Activated CD4-positive, alpha-beta T cell treated with anti-CD3 and anti-CD28 coated beads, Interleukin-2, amount 10 ng/mL, durations not matched to agents 7 days and 5 days (primary cell): ENCODE results near the gene DENND1A. TPM values are rescaled to one million over a fixed set of nuclear protein-coding genes. Genes with fewer than 3 reads are reported as not detected.

Source experiments
- CTCF ChIA-PET: fragments of 350-600 bp; sonication (Branson Sonifier 250); formaldehyde crosslinking; loops from one replicate; lab custom pipeline; 2021; ENCODE audit warnings: antibody characterized with exemption; lab: Charles Lee
- POLR2A ChIA-PET: fragments of 350-600 bp; sonication (Branson Sonifier 250); formaldehyde crosslinking; loops from one replicate; lab custom pipeline; 2021; ENCODE audit warnings: antibody characterized with exemption; lab: Charles Lee
- DNase-seq: peaks from one replicate; pipeline ENCODE4 v3.0.0-alpha.2; 2020
- H3K27ac Mint-ChIP-seq: one replicate; pipeline ENCODE4 v1.8.0; 2021; ENCODE audit warnings: mild to moderate bottlenecking, moderate library complexity, mixed read lengths
- H3K27me3 Mint-ChIP-seq: one replicate; pipeline ENCODE4 v1.8.0; 2021; ENCODE audit warnings: mixed read lengths
- H3K36me3 Mint-ChIP-seq: one replicate; pipeline ENCODE4 v1.8.0; 2021; ENCODE audit warnings: low read depth, mixed read lengths
- H3K4me1 Mint-ChIP-seq: one replicate; pipeline ENCODE4 v1.8.0; 2021; ENCODE audit warnings: mixed read lengths
- H3K4me3 Mint-ChIP-seq: one replicate; pipeline ENCODE4 v1.8.0; 2021; ENCODE audit warnings: mild to moderate bottlenecking, moderate library complexity, mixed read lengths
- H3K9me3 Mint-ChIP-seq: one replicate; pipeline ENCODE4 v1.8.0; 2021; ENCODE audit warnings: mixed read lengths
- total RNA-seq, 2 experiments: library from RNA; stranded (reverse); gene quantifications; one replicate each; pipeline ENCODE4 v1.2.3, GENCODE V29; 2021

DENND1A gene
- total RNA-seq, 2 experiments from 2014 or later, result 15.5 to 21.2 TPM

DNA sequence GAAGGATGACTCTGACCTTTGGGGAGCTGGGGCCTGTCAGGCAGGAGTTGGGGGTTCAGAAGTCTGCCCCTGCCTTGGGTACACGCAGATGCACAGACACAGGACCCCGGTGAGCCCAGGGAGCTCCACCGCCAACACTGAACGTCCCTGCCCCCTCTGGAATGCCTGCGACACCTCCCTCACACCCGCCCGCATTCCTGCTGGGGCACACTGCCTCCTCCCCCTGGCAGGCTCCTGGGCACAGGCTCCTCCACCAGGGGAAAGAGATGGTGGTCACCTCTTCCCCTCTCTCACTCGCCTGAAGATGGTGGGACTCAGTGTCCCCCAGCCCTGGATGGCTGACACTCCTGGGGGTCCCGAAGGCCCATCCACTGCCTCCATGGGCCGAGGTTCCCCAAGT lies 561.9 kb downstream of the DENND1A start:
- ChIA-PET CTCF (interaction anchor here (2.0 kb wide), 1 partner anchor 7 kb away, joined by 9 read pairs; no protein-coding TSS in a partner anchor), POLR2A (no interaction called here)
- no peaks in the 10 kb centered on the region for H3K9me3 Mint-ChIP-seq
- H3K27ac Mint-ChIP-seq, result no peak overlapping the region
- DNase-seq, result no peak
- no peaks in the 10 kb centered on the region for H3K36me3 Mint-ChIP-seq
- H3K4me3 Mint-ChIP-seq, result no peak overlapping the region
- peaks cover 22% of the 10 kb centered on the region for H3K27me3 Mint-ChIP-seq
- no peaks in the 10 kb centered on the region for H3K4me1 Mint-ChIP-seq

DNA sequence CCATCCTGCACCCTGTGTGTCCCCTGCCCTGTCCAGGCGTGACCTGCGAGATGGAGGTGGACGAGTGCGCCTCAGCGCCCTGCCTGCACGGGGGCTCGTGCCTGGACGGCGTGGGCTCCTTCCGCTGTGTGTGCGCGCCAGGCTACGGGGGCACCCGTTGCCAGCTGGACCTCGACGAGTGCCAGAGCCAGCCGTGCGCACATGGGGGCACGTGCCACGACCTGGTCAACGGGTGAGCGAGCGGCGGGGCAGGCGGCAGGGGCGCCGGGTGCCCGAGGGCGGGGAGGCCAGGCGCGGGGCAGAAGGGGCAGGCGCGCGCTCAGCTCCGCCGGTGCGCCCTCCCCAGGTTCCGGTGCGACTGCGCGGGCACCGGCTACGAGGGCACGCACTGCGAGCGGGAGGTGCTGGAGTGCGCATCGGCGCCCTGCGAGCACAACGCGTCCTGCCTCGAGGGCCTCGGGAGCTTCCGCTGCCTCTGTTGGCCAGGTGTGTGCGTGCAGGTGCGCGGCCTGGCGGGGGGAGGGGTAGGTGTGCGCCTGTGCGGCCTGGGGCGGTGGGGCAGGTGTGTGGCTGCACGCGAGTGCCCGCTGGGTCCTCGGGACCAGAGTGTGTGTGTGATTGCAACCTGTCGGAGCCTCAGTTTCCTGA lies 563.9 kb downstream of the DENND1A start:
- no peak for DNase-seq
- ChIA-PET CTCF (no interaction called here), POLR2A (no interaction called here)
- H3K9me3 Mint-ChIP-seq, result no peaks in the 10 kb centered on the region
- H3K36me3 Mint-ChIP-seq, result no peaks in the 10 kb centered on the region
- no peak overlapping the region for H3K27ac Mint-ChIP-seq
- H3K4me1 Mint-ChIP-seq, result no peaks in the 10 kb centered on the region
- H3K27me3 Mint-ChIP-seq, result peaks cover 7% of the 10 kb centered on the region
- H3K4me3 Mint-ChIP-seq, result no peak overlapping the region

DNA sequence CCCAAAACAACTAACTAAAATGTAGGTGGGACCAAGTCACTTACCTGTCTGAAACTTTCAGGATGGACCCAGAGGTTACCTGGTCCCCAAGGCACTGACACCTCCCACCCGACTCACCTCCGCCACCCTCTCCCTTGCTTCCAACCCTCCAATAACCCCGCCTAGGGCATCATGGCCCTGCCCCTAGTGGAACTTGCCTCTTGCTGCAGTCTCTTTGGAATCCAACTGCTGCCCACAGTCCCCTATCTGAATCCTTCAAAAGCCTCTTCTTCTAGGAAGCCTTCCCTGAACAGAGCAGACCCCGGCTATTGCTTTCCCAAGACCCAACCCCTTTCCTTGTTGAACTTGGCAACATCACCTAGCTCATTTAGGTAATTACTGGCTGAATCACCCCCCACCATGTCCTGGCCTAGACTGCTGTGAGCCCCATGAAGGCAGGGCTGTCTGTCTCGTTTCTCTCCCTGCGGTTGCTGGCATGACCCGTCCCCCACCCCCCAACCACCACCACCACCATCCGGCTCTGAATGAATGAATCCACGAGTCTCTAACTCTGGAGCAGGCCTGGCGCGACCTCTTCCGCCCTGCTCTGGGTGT lies 564.5 kb downstream of the DENND1A start:
- DNase-seq, result no peak
- peaks cover 7% of the 10 kb centered on the region for H3K27me3 Mint-ChIP-seq

DNA sequence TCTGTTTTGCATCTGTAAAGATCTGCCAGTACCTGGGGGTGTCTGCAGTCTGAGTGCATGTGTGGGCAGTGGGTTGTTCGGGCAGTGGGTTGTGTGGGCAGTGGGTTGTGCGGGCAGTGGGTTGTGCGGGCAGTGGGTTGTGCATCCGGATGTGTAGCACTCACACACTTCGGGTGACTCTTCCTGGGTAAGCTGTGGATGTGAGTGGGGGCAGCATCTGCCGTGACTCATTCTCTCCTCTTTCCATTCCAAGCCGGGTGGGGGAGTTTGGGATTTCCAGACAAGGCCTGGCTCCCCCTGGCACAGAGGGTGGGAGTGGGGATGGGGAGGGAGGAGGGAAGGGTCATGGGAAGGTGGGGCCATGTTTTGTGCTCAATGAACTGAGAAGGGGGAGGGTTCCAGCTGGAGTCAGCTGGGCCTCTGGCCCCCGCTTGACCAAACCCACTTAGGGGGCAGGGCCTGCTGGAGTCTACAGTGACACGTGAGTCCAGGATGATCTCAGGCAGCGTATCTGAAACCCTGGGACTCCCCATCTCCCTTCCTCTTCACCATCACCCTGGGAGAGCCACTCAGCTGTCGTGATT lies 565.6 kb downstream of the DENND1A start:
- no peak overlapping the region for H3K4me3 Mint-ChIP-seq
- H3K9me3 Mint-ChIP-seq, result no peaks in the 10 kb centered on the region
- H3K36me3 Mint-ChIP-seq, result no peaks in the 10 kb centered on the region
- peaks cover 7% of the 10 kb centered on the region for H3K27me3 Mint-ChIP-seq
- no peak overlapping the region for H3K27ac Mint-ChIP-seq
- H3K4me1 Mint-ChIP-seq, result peaks cover 14% of the 10 kb centered on the region
- no peak for DNase-seq
- ChIA-PET CTCF (no interaction called here), POLR2A (no interaction called here)

More for the DNA sequence above, 564.5 kb downstream of the DENND1A start:
- Mint-ChIP-seq H3K9me3 (no peaks in the 10 kb centered on the region), H3K36me3 (no peaks in the 10 kb centered on the region), H3K4me3 (no peak overlapping the region), H3K4me1 (peaks cover 5% of the 10 kb centered on the region), H3K27ac (no peak overlapping the region)
- POLR2A ChIA-PET, result no interaction called here
- CTCF ChIA-PET, result no interaction called here

DNA sequence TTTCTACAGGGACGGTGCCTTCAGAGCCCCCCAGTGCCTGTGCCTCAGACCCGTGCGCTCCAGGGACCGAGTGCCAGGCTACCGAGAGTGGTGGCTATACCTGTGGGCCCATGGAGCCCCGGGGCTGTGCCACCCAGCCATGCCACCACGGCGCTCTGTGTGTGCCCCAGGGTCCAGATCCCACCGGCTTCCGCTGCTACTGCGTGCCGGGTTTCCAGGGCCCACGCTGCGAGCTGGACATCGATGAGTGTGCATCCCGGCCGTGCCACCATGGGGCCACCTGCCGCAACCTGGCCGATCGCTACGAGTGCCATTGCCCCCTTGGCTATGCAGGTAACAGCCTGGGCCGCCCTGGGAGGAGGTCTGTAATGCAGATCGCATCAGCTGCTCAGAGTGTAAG lies 567.1 kb downstream of the DENND1A start:
- POLR2A ChIA-PET, result no interaction called here
- CTCF ChIA-PET, result interaction anchor here (0.6 kb wide), 1 partner anchor 195 kb away, joined by 4 read pairs; no protein-coding TSS in a partner anchor
- H3K4me3 Mint-ChIP-seq, result no peak overlapping the region
- H3K36me3 Mint-ChIP-seq, result no peaks in the 10 kb centered on the region
- peaks cover 7% of the 10 kb centered on the region for H3K27me3 Mint-ChIP-seq
- no peak for DNase-seq
- peaks cover 26% of the 10 kb centered on the region for H3K4me1 Mint-ChIP-seq
- no peak overlapping the region for H3K27ac Mint-ChIP-seq
- no peaks in the 10 kb centered on the region for H3K9me3 Mint-ChIP-seq

DNA sequence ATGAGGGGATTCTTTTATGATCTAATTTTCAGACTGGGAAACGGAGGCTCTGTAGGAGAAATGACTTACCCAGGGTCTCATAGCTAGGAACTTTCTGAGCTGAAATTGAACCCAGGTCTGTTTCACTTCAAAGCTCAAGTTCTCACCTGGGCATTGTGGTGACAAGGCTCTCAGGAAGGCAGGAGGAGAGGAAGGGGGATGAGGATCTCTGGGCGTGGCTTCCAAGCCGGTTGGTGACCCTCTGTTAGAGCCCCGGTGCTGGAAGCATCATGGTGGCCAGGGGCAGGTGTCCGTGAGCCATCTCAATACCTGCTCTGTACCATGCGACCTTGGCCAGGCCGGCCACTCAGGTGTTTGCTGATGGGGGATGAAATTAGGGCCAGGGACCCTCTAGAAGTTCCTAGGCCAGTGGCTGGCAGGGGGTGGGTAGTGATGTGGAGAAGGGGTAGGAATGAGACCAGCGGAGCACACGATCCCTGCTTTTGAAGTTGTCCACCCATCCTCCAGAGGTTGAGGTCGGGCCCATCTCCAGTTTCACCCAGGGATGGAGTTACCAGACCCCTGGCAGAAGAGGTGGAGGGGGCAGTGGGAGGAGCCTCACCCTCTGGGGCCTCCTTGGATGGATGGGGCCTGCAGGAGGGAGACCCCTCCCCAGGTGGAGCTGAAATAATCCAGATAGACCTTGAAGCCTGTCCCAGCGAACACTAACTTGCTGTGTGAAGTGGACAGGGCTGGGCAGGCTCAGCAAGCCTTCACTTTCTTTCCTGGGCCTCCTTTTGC lies 568.0 kb downstream of the DENND1A start:
- ChIA-PET POLR2A (interaction anchor here (0.8 kb wide), 1 partner anchor 493 kb away, joined by 4 read pairs; no protein-coding TSS in a partner anchor), CTCF (interaction anchor here (0.6 to 2.8 kb wide), 2 partner anchors 7 to 290 kb away, joined by 3 to 9 read pairs; no protein-coding TSS in a partner anchor)
- Mint-ChIP-seq H3K27me3 (peaks cover 5% of the 10 kb centered on the region), H3K4me1 (peaks cover 26% of the 10 kb centered on the region), H3K27ac (no peak overlapping the region), H3K36me3 (no peaks in the 10 kb centered on the region), H3K9me3 (no peaks in the 10 kb centered on the region), H3K4me3 (no peak overlapping the region)
- no peak for DNase-seq

DNA sequence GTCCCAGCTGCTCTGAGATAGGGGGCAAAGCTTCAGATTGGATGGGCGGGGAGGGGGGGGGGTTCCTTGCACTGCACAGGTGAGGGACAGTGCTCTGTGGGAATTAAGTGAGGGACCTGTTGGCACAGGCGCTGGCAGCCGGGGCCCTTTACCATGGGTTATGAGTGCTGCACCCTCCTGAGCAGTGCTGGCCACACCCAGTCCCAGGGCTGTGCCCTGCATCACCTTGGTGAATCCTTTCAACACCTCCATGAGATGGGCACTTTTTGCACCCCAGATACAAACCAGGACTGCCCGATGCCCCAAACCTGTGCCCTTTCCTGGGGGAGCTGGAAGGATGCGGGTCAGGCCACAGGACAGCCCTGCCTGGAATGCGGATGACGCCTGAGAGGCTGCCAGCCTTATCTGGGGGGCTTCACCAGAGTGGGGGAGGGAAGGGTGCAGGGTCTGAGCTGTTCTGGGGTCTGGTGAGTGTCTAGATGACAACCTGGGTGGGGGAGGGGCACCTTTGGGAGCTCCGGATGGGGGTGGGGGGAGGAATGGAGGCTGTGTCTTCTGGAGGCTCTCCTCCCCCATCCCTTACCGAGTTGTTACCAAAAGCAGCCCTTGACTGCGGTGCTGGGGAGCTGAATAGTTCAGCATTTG lies 568.7 kb downstream of the DENND1A start:
- no peaks in the 10 kb centered on the region for H3K9me3 Mint-ChIP-seq

DNA sequence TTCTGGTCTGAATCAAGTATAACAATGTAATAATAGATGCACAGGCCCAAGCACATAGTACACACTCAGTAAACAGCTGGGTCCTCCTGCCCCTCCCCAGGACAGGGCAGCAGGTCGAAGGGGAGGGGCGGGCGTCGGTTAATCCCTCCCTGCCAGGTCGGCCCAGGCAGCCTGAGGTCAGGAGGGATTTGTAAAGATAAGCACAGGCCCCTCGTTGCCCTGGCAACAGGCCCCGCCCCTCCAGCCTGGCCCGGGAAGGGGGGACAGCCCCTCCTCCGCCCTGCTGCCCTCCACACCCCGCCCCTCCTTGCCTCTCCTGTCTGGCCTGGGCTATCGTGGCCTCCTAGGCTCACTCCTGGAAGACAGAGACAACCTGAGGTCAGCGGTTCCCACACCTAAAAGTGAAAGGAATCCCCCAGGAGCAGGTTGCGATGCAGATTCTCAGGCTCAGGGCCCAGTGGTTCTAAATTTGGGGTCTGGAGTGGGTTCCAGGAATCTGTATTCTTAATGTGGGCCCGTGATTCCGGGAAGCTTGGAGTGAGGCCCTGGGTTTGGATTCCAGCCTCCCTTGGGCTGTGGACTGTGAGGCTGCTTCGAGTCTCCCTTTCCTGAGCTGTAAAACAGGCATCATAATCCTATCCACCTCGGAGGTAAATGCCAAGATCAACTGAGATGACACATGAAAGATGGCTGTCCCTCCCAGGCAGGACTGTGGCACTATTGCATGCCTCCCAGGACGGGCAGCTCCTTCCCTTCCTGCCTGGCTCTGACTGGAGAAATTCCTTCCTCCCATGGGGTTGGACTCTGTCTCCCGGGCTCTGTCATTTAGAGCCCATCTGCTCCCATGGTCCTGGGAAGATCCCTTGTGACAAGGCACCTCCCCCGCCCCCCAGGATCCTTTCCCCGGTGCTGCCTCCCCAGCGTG lies 569.5 kb downstream of the DENND1A start:
- ChIA-PET CTCF (interaction anchor here (0.7 to 2.8 kb wide), 4 partner anchors 9 to 19 kb away, joined by 3 to 10 read pairs (median 6); no protein-coding TSS in a partner anchor), POLR2A (no interaction called here)
- Mint-ChIP-seq H3K27ac (no peak overlapping the region), H3K4me1 (peaks cover 26% of the 10 kb centered on the region), H3K27me3 (peaks cover 3% of the 10 kb centered on the region), H3K9me3 (no peaks in the 10 kb centered on the region), H3K4me3 (no peak overlapping the region), H3K36me3 (no peaks in the 10 kb centered on the region)
- peak; percentile 55 for DNase-seq

More for the DNA sequence above, 568.7 kb downstream of the DENND1A start:
- peaks cover 5% of the 10 kb centered on the region for H3K27me3 Mint-ChIP-seq
- ChIA-PET CTCF (interaction anchor here (0.6 to 2.8 kb wide), 2 partner anchors 8 to 289 kb away, joined by 3 to 9 read pairs; no protein-coding TSS in a partner anchor), POLR2A (interaction anchor here (0.8 kb wide), 1 partner anchor 494 kb away, joined by 4 read pairs; no protein-coding TSS in a partner anchor)
- H3K27ac Mint-ChIP-seq, result no peak overlapping the region
- no peaks in the 10 kb centered on the region for H3K36me3 Mint-ChIP-seq
- DNase-seq, result no peak
- no peak overlapping the region for H3K4me3 Mint-ChIP-seq
- peaks cover 26% of the 10 kb centered on the region for H3K4me1 Mint-ChIP-seq

DNA sequence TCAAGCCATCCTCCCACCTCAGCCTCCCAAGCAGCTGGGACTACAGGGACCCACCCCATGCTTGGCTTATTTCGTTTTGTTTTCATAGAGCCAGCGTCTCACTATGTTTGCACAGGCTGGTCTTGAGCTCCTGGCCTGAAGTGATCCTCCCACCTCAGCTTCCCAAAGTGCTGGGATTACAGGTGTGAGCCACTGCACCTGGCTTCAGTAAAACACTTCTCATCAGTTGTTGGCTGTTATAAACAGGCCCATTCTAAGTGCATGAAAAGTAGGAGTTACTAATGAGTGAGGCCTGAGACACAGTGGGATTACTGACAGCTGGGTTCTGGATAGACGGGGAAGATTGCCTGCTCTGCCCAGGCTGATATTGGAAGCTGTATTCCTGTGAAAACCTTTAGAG lies 570.4 kb downstream of the DENND1A start:
- no peak overlapping the region for H3K27ac Mint-ChIP-seq
- no peaks in the 10 kb centered on the region for H3K9me3 Mint-ChIP-seq
- ChIA-PET CTCF (interaction anchor here (0.7 to 2.8 kb wide), 4 partner anchors 10 to 20 kb away, joined by 3 to 10 read pairs (median 6); no protein-coding TSS in a partner anchor), POLR2A (interaction anchor here (0.7 kb wide), 1 partner anchor 57 kb away, joined by 7 read pairs; no protein-coding TSS in a partner anchor)
- peaks cover 26% of the 10 kb centered on the region for H3K4me1 Mint-ChIP-seq
- H3K36me3 Mint-ChIP-seq, result no peaks in the 10 kb centered on the region
- H3K4me3 Mint-ChIP-seq, result no peak overlapping the region
- no peak for DNase-seq
- H3K27me3 Mint-ChIP-seq, result no peaks in the 10 kb centered on the region

DNA sequence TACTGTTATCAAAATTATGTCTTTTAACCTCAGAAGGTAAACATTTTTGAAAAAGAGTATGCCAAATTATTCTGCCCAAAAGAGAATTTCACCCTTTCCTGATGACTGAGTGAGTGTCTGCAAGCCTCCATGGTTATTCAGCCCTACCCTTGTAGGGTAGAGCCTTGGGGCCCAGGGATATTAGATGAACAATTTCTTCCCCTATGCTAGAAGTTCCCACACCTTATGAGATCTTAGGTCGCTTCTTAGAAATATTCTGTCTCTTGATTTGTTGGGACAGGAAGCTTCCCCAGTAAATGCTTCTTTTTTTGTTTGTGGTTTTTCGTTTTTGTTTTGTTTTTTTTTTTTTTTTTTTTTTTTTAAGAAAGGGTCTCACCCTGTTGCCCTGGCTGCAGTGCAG lies 570.8 kb downstream of the DENND1A start:
- Mint-ChIP-seq H3K9me3 (no peaks in the 10 kb centered on the region), H3K27ac (peak overlapping the region; percentile 39), H3K27me3 (no peaks in the 10 kb centered on the region), H3K36me3 (no peaks in the 10 kb centered on the region), H3K4me3 (no peak overlapping the region), H3K4me1 (peaks cover 26% of the 10 kb centered on the region)
- POLR2A ChIA-PET, result interaction anchor here (0.7 kb wide), 1 partner anchor 57 kb away, joined by 7 read pairs; no protein-coding TSS in a partner anchor
- DNase-seq, result no peak
- CTCF ChIA-PET, result interaction anchor here (1.1 to 2.8 kb wide), 3 partner anchors 9 to 15 kb away, joined by 3 to 10 read pairs (median 9); no protein-coding TSS in a partner anchor
